Stomach smooth muscle (tissue), 2 donors: ENCODE measurements around the gene MGP.

Source experiments
- H3K27ac ChIP-seq: one replicate; pipeline ENCODE4 v1.7.0; 2013; ENCODE audit warnings: mild to moderate bottlenecking, low read length, inconsistent platforms
- H3K27me3 ChIP-seq, 2 donors: one replicate each; pipeline ENCODE4 v1.7.0; 2013; ENCODE audit warnings: low read length in 2 of 2; ENCODE audit not compliant: insufficient read depth in 2 of 2, control insufficient read depth in 1 of 2
- H3K36me3 ChIP-seq, 2 donors: one replicate each; pipeline ENCODE4 v1.7.0; 2013; ENCODE audit warnings: low read length in 2 of 2; ENCODE audit not compliant: control insufficient read depth in 2 of 2, insufficient read depth in 2 of 2
- H3K4me1 ChIP-seq: one replicate; pipeline ENCODE4 v1.7.0; 2013; ENCODE audit warnings: low read length; ENCODE audit not compliant: control insufficient read depth, insufficient read depth
- H3K4me3 ChIP-seq, 2 donors: one replicate each; pipeline ENCODE4 v1.7.0; 2013; ENCODE audit warnings: low read length in 2 of 2
- H3K9ac ChIP-seq, 2 donors: one replicate each; pipeline ENCODE4 v1.7.0; 2013; ENCODE audit warnings: low read length in 2 of 2, mild to moderate bottlenecking in 1 of 2
- H3K9me3 ChIP-seq, 2 donors: one replicate each; pipeline ENCODE4 v1.7.0; 2013; ENCODE audit warnings: low read length in 2 of 2; ENCODE audit not compliant: control insufficient read depth in 2 of 2
- donor health status: healthy.
- donor health status: Pancreatic carcinoma.

MGP gene

DNA sequence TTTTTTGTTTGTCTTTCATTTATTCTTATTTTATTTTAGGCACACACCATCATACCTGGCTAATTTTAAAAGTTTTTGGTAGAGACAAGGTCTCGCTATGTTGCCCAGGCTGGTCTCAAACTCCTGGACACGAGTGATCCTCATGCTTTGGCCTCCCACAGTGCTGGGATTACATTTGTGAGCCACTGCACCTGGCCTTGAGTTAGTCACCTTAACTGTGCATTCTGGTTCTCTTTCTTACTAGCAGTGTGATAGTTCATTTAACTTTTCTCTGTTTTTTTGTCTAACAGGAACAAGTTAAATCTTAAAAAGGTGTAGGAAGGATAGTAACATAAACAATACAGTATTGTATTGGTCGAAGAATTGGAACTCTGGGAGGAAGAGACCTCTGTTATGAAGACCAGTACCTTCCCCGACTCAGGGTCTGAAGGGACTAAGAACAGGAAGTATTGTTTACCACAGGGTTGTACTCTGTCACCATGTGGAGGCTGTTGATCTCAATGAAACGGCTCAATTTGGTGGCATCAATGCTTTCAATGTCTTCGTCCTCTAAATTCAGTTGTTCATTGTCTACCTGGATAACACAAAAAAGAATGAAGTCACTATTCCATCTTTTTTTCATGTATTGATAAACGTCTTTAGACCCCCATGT, 34.9 kb upstream of the MGP start:
- H3K4me1 ChIP-seq: no peaks in the 10 kb centered on the region
- H3K27me3 ChIP-seq: no peaks in the 10 kb centered on the region
- H3K9ac ChIP-seq: no peak overlapping the region
- no peaks in the 10 kb centered on the region for H3K9me3 ChIP-seq
- no peak overlapping the region for H3K4me3 ChIP-seq
- H3K36me3 ChIP-seq: no peaks in the 10 kb centered on the region
- no peak overlapping the region for H3K27ac ChIP-seq

DNA sequence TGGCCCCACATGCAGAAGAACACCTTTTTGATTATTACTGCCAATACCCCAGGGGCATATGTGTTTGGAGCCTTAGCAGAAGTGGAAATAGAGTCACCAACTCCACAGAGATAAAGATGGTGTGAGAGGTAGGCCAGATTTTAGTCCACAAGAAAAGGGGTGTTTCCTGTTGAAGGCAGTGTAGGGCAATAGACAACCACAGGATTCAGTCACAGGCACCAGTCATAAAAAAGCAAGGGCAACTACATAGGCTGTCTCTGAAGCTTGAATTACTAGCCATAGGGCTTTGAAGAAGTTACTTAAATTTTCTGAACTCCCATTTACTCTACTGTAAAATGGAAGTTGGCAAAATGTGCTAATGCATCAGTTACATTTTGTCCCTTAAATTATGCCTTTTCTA, 33.8 kb upstream of the MGP start:
- Histone ChIP-seq H3K9ac (no peak overlapping the region), H3K27ac (no peak overlapping the region), H3K9me3 (no peaks in the 10 kb centered on the region), H3K27me3 (no peaks in the 10 kb centered on the region), H3K36me3 (no peaks in the 10 kb centered on the region), H3K4me3 (no peak overlapping the region), H3K4me1 (no peaks in the 10 kb centered on the region)

DNA sequence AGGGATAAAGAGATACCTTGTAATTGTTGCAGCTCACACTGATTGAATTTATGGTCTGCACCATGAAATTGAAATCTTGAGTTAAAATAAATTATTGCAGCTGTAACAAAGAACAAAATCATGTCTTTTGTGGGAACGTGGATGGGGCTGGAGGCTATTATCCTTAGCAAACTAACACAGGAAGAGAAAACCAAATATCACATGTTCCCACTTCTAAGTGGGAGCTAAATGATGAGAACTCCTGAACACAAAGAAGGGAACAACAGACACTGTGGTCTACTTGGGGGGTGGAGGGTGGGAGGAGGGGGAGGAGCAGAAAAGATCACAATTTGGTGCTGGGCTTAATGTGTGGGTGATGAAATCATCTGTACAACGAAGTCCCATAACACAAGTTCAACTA, 30.1 kb upstream of the MGP start:
- Histone ChIP-seq H3K4me3 (no peak overlapping the region), H3K9ac (no peak overlapping the region), H3K4me1 (no peaks in the 10 kb centered on the region), H3K27me3 (no peaks in the 10 kb centered on the region), H3K36me3 (no peaks in the 10 kb centered on the region), H3K27ac (no peak overlapping the region), H3K9me3 (no peaks in the 10 kb centered on the region)

DNA sequence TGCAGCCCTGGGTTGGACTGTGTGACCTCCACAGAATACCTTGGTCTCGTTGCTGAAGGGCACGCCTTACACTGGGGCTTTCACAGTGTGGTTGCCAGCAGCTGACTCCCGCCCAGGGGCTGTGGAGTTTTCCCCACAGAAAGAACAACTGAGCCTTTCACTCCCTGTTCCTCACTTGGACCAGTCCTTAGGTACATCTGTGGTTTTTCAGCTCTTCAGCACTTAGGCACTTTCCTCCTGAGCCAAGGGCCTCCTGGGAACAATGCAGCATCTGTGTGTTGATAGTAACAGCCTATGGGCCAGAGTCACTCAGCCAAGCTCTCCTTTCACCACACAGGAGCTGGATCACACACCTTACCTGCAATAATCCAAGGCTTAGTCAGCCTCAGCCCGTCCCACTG, 27.7 kb upstream of the MGP start:
- H3K4me1 ChIP-seq: no peaks in the 10 kb centered on the region
- H3K27me3 ChIP-seq: no peaks in the 10 kb centered on the region
- no peak overlapping the region for H3K4me3 ChIP-seq
- H3K36me3 ChIP-seq: no peaks in the 10 kb centered on the region
- no peaks in the 10 kb centered on the region for H3K9me3 ChIP-seq
- H3K27ac ChIP-seq: no peak overlapping the region
- no peak overlapping the region for H3K9ac ChIP-seq

DNA sequence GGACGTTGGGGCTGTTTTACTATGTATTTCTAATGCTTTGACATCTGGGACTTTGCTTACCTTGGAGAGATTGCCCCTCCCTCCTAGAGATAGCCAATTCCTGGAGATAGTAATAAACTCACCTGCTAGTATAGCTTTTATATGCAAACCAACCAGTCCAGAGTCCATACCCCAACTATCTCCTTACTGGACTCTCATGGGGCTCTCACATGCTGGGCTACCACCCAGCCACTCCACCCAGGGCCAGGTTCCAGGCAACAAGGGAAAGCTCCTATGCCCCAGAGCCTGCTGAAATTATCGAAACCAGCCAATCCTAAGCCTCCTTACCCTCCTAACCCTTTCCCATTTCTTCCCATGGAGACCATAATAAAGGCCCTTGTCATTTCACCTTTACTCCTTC, 25.5 kb upstream of the MGP start:
- Histone ChIP-seq H3K4me1 (peaks cover 2% of the 10 kb centered on the region), H3K9me3 (no peaks in the 10 kb centered on the region), H3K27me3 (no peaks in the 10 kb centered on the region), H3K27ac (no peak overlapping the region), H3K9ac (no peak overlapping the region), H3K36me3 (no peaks in the 10 kb centered on the region), H3K4me3 (no peak overlapping the region)

DNA sequence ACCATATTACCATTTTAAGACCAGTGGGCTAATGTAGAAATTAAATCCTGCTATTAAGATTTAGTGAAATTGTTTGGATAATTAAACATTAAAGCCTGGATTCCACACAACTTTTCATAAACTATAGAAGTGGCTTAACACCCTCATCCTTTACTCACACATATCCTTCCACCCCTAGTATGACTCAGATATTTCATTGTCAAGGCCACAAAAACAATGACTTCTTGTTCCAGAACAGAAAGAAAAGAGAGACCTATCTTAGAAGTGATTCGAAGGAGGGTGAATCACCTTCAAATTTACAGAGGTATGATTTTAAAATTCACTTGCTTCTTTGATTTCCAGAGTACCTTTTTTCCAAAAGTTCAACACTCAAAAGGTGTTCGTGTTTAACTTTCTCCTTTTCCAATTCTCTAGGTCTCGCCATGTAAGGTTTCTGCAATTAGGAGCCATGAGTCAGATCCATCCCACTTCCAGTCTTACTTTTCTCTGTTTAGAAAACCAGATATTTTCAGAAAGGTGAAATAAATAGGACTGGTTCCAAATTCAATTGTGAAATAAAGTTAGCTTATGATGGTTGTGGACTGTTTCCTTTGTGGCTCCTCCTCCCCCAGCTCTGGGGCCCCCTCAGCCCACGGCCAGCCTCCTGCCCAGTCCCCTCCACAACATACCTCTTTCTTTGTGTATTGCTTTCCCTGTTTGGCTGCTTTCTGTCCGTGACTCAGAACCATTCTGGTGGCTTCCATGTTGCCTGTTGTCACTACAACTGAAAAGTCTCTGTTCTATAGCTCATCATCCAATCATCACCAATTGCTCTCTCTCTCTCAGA, 24.6 kb upstream of the MGP start:
- H3K9ac ChIP-seq: no peak overlapping the region
- no peak overlapping the region for H3K27ac ChIP-seq
- H3K36me3 ChIP-seq: no peaks in the 10 kb centered on the region
- peaks cover 6% of the 10 kb centered on the region for H3K4me1 ChIP-seq
- H3K9me3 ChIP-seq: no peaks in the 10 kb centered on the region
- no peaks in the 10 kb centered on the region for H3K27me3 ChIP-seq
- no peak overlapping the region for H3K4me3 ChIP-seq

DNA sequence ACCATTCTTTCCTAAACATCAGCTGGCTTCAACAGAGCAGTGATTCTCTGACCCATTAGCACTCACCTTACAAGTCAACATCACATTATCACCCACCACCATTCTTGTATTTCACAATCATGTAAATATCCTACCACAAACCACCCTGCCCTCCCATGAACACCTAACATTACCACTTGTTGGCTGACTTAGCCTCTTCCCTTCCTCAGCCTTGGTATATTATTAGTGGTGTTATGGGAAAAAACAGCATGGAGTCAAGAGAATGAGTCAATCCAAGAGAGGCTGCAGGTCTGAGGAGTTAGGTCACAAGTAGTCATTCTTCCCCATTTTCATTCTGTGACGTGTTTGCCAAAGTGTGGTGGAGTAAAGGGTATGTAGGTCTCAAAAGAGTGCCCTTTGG, 22.3 kb upstream of the MGP start:
- Histone ChIP-seq H3K27me3 (no peaks in the 10 kb centered on the region), H3K4me1 (peaks cover 7% of the 10 kb centered on the region), H3K9me3 (no peaks in the 10 kb centered on the region), H3K9ac (no peak overlapping the region), H3K4me3 (no peak overlapping the region), H3K27ac (no peak overlapping the region), H3K36me3 (no peaks in the 10 kb centered on the region)

DNA sequence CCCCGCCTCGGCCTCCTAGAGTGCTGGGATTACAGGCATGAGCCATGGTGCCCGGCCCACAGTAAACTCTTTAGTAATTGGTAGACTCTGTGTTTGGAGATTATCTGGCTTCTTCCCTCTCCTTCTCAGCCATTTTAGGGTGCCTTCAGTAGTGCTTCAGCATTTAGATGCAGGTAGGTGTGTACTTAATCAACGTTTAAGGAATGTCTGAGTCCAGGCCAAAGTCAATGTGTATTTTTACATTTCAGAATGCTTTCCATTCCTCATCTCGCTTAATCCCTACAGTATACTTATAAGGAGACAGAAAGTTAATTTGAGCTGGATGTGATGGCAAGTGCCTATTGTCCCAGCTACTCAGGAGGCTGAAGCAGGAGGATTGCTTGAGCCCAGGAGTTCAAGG, 20.5 kb upstream of the MGP start:
- Histone ChIP-seq H3K36me3 (no peaks in the 10 kb centered on the region), H3K9ac (no peak overlapping the region), H3K9me3 (no peaks in the 10 kb centered on the region), H3K4me1 (peaks cover 7% of the 10 kb centered on the region), H3K27me3 (no peaks in the 10 kb centered on the region), H3K4me3 (no peak overlapping the region), H3K27ac (no peak overlapping the region)

DNA sequence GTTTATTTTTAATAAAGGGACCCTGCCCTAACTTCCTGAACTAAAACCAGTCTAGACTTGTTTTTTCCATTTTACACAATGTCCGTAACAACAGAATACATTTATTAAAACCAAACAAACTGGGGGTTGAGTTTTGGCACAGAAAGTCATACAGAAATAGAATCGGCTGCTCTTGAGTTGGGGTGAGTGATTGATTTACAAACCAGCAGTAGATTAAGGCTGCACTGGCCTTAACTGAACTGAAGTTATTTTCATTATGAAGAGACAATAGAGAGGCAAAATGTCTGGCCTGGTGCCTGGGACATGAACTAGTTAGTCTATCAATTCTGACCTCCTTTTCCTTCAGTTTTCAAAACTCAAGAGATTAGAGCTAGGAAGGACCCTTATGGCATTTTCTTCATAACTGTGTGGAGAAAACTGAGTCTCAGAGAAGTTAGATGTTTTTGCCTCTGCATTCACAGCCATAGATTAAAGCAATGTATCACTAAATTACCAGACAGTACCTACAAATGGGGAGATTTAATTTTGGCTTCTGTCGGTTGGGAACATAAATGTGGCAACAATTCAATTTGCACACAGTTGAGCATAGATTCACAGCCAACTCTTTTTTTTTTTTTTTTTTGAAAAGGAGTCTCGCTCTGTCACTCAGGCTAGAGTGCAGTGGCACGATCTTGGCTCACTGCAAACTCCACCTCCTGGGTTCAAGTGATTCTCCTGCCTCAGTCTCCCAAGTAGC, 19.8 kb upstream of the MGP start:
- Histone ChIP-seq H3K27ac (no peak overlapping the region), H3K4me3 (no peak overlapping the region), H3K36me3 (no peaks in the 10 kb centered on the region), H3K9ac (no peak overlapping the region), H3K9me3 (no peaks in the 10 kb centered on the region), H3K4me1 (peaks cover 7% of the 10 kb centered on the region), H3K27me3 (no peaks in the 10 kb centered on the region)

DNA sequence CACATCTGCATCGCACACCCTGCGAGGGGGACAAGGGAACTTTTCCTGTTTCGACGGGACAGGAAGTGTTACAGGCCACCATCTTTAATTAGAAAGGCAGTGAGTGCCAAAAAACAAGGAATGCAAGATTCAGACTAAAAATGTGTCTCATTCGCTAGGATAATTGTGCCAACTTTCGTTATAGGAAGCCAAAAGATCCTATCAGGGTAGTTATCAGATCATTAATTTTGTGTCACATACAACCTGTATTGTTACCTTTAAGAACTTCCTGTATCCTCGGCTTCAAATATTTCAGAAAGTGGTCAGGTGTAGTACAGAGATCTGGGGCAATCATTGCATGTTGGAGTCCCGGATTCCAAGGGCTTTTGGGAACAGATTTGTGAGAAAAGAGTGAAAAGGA, 19.2 kb upstream of the MGP start:
- no peaks in the 10 kb centered on the region for H3K36me3 ChIP-seq
- no peak overlapping the region for H3K9ac ChIP-seq
- no peaks in the 10 kb centered on the region for H3K27me3 ChIP-seq
- H3K27ac ChIP-seq: no peak overlapping the region
- no peaks in the 10 kb centered on the region for H3K9me3 ChIP-seq
- peaks cover 7% of the 10 kb centered on the region for H3K4me1 ChIP-seq
- no peak overlapping the region for H3K4me3 ChIP-seq
